Measurements from ENCODE around the gene RSRC1.

DNA sequence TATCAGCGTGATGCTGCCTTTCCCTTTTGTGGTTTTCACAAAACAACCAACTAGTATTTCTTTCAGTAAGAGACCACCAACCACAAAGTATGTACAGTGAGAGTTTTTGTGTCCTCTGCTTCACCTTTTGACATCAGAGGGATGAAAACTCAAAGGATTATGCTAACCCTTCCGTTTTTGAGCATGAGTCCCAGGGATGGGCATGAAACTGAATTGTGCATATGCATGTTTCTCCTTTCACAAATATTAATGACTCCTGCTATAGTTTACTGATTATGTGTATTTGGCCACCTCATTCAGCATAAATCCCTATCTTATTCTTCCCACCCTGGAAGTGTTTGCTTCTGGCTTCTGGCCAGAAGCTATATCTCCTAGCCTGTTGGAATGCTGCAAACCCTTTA is 59.2 kb downstream of the RSRC1 start:
- no peak for TF ChIP-seq ZNF565 (CRISPR knock-in tag; conservative IDR thresholded peaks at IDR 0.05; ENCODE audit: low read depth)
- no peak for TF ChIP-seq ZFP3 (CRISPR knock-in tag; IDR thresholded peaks at IDR 0.05)
- TF ChIP-seq ZC3H10 (CRISPR knock-in tag; IDR thresholded peaks at IDR 0.05), result no peak
- TF ChIP-seq, protein P1, sequence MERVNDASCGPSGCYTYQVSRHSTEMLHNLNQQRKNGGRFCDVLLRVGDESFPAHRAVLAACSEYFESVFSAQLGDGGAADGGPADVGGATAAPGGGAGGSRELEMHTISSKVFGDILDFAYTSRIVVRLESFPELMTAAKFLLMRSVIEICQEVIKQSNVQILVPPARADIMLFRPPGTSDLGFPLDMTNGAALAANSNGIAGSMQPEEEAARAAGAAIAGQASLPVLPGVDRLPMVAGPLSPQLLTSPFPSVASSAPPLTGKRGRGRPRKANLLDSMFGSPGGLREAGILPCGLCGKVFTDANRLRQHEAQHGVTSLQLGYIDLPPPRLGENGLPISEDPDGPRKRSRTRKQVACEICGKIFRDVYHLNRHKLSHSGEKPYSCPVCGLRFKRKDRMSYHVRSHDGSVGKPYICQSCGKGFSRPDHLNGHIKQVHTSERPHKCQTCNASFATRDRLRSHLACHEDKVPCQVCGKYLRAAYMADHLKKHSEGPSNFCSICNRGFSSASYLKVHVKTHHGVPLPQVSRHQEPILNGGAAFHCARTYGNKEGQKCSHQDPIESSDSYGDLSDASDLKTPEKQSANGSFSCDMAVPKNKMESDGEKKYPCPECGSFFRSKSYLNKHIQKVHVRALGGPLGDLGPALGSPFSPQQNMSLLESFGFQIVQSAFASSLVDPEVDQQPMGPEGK (CRISPR knock-in tag; IDR thresholded peaks at IDR 0.05; ENCODE audit: borderline replicate concordance), result no peak
- no peak for TF ChIP-seq GLIS3 (CRISPR knock-in tag; IDR thresholded peaks at IDR 0.05)
- TF ChIP-seq RARB (CRISPR knock-in tag; IDR thresholded peaks at IDR 0.05), result no peak
- TF ChIP-seq ARNTL (CRISPR knock-in tag; IDR thresholded peaks at IDR 0.05; ENCODE audit: borderline replicate concordance, low read depth), result no peak
- TF ChIP-seq TSHZ2 (CRISPR knock-in tag; IDR thresholded peaks at IDR 0.05), result no peak
- no peak for TF ChIP-seq ZFP30 (CRISPR knock-in tag; IDR thresholded peaks at IDR 0.05)
- TF ChIP-seq ZNF8 (CRISPR knock-in tag; IDR thresholded peaks at IDR 0.05), result no peak
- TF ChIP-seq, protein P2, sequence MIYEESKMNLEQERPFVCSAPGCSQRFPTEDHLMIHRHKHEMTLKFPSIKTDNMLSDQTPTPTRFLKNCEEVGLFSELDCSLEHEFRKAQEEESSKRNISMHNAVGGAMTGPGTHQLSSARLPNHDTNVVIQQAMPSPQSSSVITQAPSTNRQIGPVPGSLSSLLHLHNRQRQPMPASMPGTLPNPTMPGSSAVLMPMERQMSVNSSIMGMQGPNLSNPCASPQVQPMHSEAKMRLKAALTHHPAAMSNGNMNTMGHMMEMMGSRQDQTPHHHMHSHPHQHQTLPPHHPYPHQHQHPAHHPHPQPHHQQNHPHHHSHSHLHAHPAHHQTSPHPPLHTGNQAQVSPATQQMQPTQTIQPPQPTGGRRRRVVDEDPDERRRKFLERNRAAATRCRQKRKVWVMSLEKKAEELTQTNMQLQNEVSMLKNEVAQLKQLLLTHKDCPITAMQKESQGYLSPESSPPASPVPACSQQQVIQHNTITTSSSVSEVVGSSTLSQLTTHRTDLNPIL (CRISPR knock-in tag; IDR thresholded peaks at IDR 0.05; ENCODE audit: low read depth), result no peak
- no peak for TF ChIP-seq ISL1 (CRISPR knock-in tag; IDR thresholded peaks at IDR 0.05)

Data from SK-N-SH treated with all-trans-retinoic acid at 6 μM for 48 hours (cell line).